Aorta (tissue), 5 donors: ENCODE measurements around the gene AMPH. TPM values are rescaled to one million over a fixed set of nuclear protein-coding genes. Genes with fewer than 3 reads are reported as not detected.
"Not testable (repeated sequence)": the region's sequence is repeated elsewhere in the genome, so short reads cannot be mapped to it uniquely, and the experiment has no call there.

ENCODE experiments used
- ATAC-seq: fragments of 200-7000 bp; cut with Tn5 transposase; one replicate; pipeline ENCODE4 v1.9.1; 2022; ENCODE audit warnings: moderate library complexity; ENCODE audit not compliant: low FRiP score
- DNase-seq, 2 donors: peaks; one replicate each; pipeline ENCODE4 v3.0.0-alpha.2; 2020
- H3K27ac ChIP-seq, 2 donors: one replicate each; pipeline ENCODE4 v1.5.1; 2013; ENCODE audit warnings: low read length in 2 of 2, mild to moderate bottlenecking in 2 of 2, moderate library complexity in 2 of 2, control low read depth in 1 of 2, inconsistent platforms in 1 of 2, low read depth in 1 of 2
- H3K27me3 ChIP-seq, 2 donors: one replicate each; pipeline ENCODE4 v1.6.1; 2013; ENCODE audit warnings: control low read depth in 1 of 2, low read length in 1 of 2, mild to moderate bottlenecking in 1 of 2, moderate library complexity in 1 of 2; ENCODE audit not compliant: insufficient read depth in 2 of 2, control insufficient read depth in 1 of 2
- H3K36me3 ChIP-seq, 2 donors: one replicate each; pipeline ENCODE4 v1.6.1; 2013; ENCODE audit warnings: control low read depth in 1 of 2, low read length in 1 of 2, mild to moderate bottlenecking in 1 of 2; ENCODE audit not compliant: insufficient read depth in 2 of 2, control insufficient read depth in 1 of 2
- H3K4me1 ChIP-seq, 2 donors: one replicate each; pipeline ENCODE4 v1.6.1; 2013; ENCODE audit warnings: low read length in 2 of 2, control low read depth in 1 of 2, mild to moderate bottlenecking in 1 of 2, moderate library complexity in 1 of 2; ENCODE audit not compliant: insufficient read depth in 2 of 2, control insufficient read depth in 1 of 2
- H3K4me3 ChIP-seq, 2 donors: one replicate each; pipeline ENCODE4 v1.5.1; 2013; ENCODE audit warnings: low read length in 2 of 2, control low read depth in 1 of 2, mild to moderate bottlenecking in 1 of 2
- H3K9me3 ChIP-seq: one replicate; pipeline ENCODE4 v1.6.1; 2013; ENCODE audit warnings: mild to moderate bottlenecking, low read length; ENCODE audit not compliant: control insufficient read depth
- WGBS, 2 donors: extraction: QIAGEN DNeasy Blood & Tissue Kit; methylation state at CpG; one replicate each; pipeline ENCODE4 v1.1.7; 2013; 5-methylcytosine and 5-hydroxymethylcytosine counted together
- intact Hi-C, 2 donors: fragments of 100-400 bp; cut with DNase I; formaldehyde crosslinking; loops; one replicate each; pipeline versions ENCODE4 v1.14.2 to v1.15.0; 2022
- polyA plus RNA-seq, 2 donors: library from polyadenylated mRNA; stranded (reverse); fragments of 200-250 nt; gene quantifications; one replicate each; pipeline ENCODE4 v1.2.3, GENCODE V29; 2013
- total RNA-seq, 2 donors: library from RNA; stranded (reverse); fragmentation: NEBNext Ultra II Directional; extraction: Animal tissue kit (Norgen Biotek cat#: 25700); gene quantifications; one replicate each; pipeline ENCODE4 v1.2.1, GENCODE V29; 2021
- donor health status: healthy with polysubstance abuse.
- donor health status: Bipolar disorder and iron deficiency.
- donor health status: DM: no; HTN: no; CAD: no.
- donor health status: DM: no; HTN: no; CAD: no.
- donor health status: DM: yes; HTN: yes; CAD: no.

Gene AMPH
- total and polyA plus RNA-seq, 4 donors: 1.3 to 8.8 (median 4.4) TPM

DNA sequence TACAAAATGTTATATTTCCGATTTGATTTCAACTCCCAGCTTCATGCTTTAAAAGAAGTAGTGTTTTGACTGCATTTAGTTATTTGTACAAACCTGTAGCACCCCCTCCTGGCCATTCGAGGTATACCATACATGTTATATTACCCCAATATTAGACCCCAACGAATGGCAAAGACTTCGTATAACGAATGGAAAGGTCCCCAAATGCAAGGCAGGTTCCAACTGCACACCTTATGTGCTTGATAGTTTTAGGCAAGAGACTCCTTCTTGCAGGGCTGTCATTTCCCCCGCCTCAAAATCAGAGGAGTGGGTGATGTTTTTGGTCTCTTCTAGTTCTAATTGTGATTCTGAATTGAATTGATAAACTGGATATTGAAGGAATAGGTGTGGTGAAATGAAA, 256.7 kb downstream of the AMPH start:
- Histone ChIP-seq H3K36me3 (no peaks in the 10 kb centered on the region), H3K27ac (no peak overlapping the region), H3K9me3 (peaks cover 1% of the 10 kb centered on the region), H3K27me3 (no peaks in the 10 kb centered on the region), H3K4me1 (no peaks in the 10 kb centered on the region), H3K4me3 (no peak overlapping the region)
- DNase-seq (no peak), ATAC-seq (no peak)
- intact Hi-C loops: no loop called here
- 34 to 41% methylated on average over 6 of the region's 6 CpGs for WGBS, 2 donors

DNA sequence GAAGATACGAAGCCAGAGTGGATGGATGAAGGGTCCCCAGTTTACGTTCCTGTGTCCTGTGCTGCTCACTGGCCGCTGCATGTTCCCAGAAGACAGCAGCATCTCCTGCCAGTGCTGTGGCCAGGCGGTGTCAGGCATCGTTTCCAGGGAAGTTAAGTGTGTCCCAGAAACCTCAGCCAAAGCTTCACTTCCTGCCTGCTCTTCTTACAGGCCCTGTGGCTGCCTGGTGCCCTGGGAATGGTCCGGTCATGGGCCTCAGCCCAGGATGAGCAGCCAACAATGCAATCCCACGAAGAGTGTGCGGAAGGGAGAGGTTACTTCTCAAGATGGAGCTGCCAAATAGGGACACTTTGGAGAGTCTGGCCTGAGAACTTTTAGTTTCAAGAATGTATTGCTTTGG, 258.0 kb downstream of the AMPH start:
- H3K4me3 ChIP-seq: no peak overlapping the region
- no peaks in the 10 kb centered on the region for H3K36me3 ChIP-seq
- H3K27me3 ChIP-seq: no peaks in the 10 kb centered on the region
- intact Hi-C loops: no loop called here
- H3K27ac ChIP-seq: no peak overlapping the region
- WGBS, 2 donors: 84 to 86% methylated on average over 8 of the region's 8 CpGs
- peaks cover 1% of the 10 kb centered on the region for H3K9me3 ChIP-seq
- H3K4me1 ChIP-seq: no peaks in the 10 kb centered on the region
- no peak for DNase-seq
- ATAC-seq: peak; percentile 35

DNA sequence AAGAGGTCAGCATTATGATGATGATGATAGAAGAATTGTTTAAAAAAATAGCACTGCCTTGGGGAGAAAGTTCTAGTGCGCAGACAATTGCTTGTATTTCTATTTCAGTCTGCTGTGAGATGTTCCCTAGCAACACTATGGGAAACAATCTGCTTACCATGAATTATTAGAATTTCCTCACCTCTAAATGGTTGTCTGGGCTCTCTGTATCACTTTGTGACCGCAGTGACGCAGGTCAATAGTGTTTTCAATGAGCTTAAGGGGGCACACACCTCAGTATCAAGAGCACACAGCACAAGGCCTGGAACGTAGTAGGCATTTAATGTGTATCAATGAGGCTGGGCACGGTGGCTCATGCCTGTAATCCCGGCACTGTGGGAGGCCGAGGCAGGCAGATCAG, 258.9 kb downstream of the AMPH start:
- 93 to 95% methylated on average over 7 of the region's 7 CpGs for WGBS, 2 donors
- no peaks in the 10 kb centered on the region for H3K27me3 ChIP-seq
- no peak overlapping the region for H3K27ac ChIP-seq
- H3K4me1 ChIP-seq: no peaks in the 10 kb centered on the region
- peaks cover 1% of the 10 kb centered on the region for H3K9me3 ChIP-seq
- no peak for ATAC-seq
- no peak for DNase-seq
- H3K36me3 ChIP-seq: no peaks in the 10 kb centered on the region
- H3K4me3 ChIP-seq: no peak overlapping the region
- intact Hi-C loops: no loop called here

DNA sequence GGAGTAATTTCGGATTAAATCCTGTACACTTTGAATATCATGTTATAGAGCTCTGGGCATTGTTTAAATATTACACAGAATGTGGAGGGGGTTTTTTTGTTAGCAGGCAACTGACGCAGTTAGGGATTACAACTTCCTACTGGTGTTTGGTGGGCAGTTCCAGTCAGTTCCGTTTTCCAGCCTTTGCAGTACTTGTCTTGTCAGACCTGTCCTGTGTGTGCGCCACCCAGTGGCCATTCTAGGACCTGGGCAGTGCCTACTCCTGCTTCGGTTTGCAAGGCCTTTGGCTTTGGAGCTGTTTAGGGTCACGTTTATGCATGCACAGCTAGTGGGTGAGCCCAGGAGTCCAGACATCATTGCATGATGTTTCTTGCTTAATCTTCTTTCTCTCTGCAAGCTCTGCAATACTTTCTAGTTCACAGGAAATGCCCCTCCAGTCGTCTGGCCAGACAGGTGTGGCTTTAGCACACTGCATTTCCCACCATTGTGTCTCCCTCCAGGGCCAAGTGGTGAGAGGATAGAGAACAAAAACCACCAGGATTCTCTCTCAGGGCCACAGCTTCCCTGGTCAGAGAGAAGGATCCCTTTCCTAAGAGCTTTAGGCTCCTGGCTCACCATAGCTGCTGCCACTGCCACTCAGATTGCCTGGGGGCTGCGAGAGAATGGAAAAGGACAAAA, 261.2 kb downstream of the AMPH start:
- ATAC-seq (peak; percentile 88), DNase-seq (peak; percentile 94 to 95)
- no peaks in the 10 kb centered on the region for H3K36me3 ChIP-seq
- H3K27me3 ChIP-seq: no peaks in the 10 kb centered on the region
- no peaks in the 10 kb centered on the region for H3K4me1 ChIP-seq
- H3K9me3 ChIP-seq: no peaks in the 10 kb centered on the region
- intact Hi-C loops: no loop called here
- H3K27ac ChIP-seq: no peak overlapping the region
- WGBS, 2 donors: 35% methylated on average over 8 of the region's 8 CpGs
- H3K4me3 ChIP-seq: no peak overlapping the region

DNA sequence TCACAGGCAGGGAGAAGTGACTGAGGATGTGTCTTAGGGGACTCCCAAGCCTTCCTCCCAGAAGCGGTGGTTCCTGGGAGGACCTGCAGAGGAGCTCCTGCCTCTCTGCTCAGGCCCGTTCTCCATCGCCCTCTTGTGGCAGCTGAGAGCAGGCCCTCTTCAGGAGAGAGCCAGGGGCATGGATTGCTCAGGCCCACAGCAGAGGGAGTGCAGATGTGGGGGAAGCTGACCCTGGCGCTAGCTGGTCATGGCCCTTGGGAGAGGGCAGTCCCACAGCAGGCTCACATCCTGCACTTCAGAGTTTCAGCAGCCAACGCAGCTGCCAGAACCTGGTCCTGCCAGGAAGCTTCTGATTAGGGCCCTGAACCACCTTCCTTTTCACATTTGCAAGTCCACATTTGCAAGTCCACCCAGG, 263.0 kb downstream of the AMPH start:
- no peaks in the 10 kb centered on the region for H3K9me3 ChIP-seq
- H3K4me1 ChIP-seq: no peaks in the 10 kb centered on the region
- H3K4me3 ChIP-seq: no peak overlapping the region
- no peaks in the 10 kb centered on the region for H3K27me3 ChIP-seq
- H3K27ac ChIP-seq: no peak overlapping the region
- peak; percentile 56 for ATAC-seq
- DNase-seq: peak; percentile 86 to 88
- WGBS, 2 donors: 56 to 58% methylated on average over 5 of the region's 5 CpGs
- H3K36me3 ChIP-seq: no peaks in the 10 kb centered on the region
- intact Hi-C loops: no loop called here

DNA sequence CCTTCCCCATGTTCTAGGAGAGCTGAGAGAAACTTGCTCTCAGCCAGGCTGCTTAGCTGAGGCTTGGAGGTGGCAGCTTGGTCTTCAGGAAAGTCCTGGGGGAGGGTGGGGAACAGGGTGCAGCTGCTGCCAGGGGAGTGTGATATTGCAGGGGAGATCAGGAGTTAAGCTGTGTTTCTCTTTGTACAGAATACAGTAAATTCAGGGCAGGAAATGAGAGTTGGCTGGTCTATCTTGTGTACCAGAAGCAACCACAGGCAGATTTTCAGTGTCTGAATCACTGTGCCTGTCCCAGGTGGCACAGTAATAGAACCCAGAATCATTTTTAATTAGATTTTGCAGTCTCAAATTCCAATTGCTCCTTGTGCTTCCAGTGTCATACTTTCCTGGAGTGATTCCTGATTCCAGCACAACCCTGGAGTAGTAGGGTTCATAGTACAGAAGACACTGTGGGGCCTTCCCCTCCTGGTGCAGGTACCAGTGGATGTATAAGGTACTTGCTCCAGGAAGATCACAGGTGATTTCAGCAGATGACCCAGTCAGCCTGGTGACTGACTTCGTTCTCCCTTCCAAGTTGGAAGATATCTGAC, 263.8 kb downstream of the AMPH start:
- no peak overlapping the region for H3K27ac ChIP-seq
- no peak overlapping the region for H3K4me3 ChIP-seq
- WGBS, 2 donors: 97% methylated on average over 1 of the region's 1 CpG
- DNase-seq: no peak
- ATAC-seq: no peak
- H3K27me3 ChIP-seq: no peaks in the 10 kb centered on the region
- no peaks in the 10 kb centered on the region for H3K9me3 ChIP-seq
- H3K36me3 ChIP-seq: no peaks in the 10 kb centered on the region
- H3K4me1 ChIP-seq: no peaks in the 10 kb centered on the region
- intact Hi-C loops: no loop called here

DNA sequence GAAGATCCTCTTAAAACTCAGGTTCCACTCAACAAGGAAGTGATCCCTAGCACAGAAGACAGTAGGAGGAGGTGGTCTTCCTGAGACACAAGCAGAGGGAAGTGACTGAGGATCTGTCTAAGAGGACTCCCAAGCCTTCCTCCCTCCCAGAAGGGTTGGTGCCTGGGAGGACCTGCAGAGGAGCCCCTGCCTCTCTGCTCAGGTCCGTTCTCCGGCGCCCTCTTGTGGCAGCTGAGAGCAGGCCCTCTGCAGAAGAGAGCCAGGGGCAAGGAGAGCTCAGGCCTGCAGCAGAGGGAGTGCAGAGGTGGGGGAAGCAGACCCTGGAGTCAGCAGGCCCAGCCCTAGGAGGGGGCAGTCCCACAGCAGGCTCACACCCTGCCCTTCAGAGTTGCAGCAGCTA, 267.8 kb downstream of the AMPH start:
- ATAC-seq, H3K4me3 ChIP-seq, H3K27ac ChIP-seq, H3K27me3 ChIP-seq, H3K4me1 ChIP-seq, H3K36me3 ChIP-seq, intact Hi-C loops, H3K9me3 ChIP-seq: not testable (repeated sequence)
- 18 to 32% methylated on average over 3 of the region's 3 CpGs for WGBS, 2 donors
- DNase-seq: peak in 1 of 2 donors; percentile 66

DNA sequence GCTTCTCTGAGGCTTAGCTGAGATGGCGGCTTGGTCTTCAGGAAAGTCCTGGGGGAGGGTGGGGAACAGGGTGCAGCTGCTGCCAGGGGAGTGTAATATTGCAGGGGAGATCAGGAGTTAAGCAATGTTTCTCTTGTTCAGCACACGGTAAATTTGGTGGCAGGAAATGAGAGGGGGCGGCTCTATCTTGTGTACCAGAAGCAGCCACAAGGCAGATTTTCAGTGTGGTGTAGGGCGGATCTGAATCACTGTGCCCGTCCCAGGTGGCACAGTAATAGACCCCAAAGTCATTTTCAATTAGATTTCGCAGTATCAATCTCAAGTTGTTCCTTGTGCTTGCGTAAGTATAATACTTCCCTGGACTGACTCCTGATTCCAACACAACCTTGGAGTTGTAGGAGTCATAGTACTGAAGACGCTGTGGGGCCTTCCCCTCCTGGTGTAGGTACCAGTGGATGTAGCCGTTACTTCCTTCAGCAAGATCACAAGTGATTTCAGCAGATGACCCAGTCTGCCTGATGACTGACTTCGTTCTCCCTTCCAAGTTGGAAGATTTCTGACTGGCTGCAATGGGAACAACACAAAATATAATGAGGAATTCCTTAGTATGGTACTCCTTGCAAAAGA, 268.4 kb downstream of the AMPH start:
- H3K4me1 ChIP-seq, intact Hi-C loops, H3K36me3 ChIP-seq, H3K27ac ChIP-seq, H3K4me3 ChIP-seq, H3K9me3 ChIP-seq, H3K27me3 ChIP-seq, ATAC-seq, DNase-seq: not testable (repeated sequence)
- 85 to 86% methylated on average over 10 of the region's 10 CpGs for WGBS, 2 donors

DNA sequence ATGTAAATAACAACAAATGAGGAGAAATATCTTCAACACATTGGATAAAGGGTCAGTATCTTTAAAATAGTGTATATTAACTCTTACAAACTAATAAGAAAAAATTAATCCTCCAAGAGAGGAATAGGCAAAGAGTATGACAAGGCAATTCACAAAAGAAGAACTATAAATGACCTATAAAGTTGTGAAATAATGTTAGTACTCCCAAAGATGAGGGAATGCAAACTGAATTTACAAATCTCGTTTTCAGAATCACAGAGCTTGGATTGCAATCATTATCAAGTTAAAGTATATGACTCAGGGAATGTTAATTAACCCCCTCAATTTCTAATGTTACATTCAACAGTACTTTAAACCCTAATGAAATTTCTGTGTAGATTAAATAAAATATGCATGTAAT, 270.4 kb downstream of the AMPH start:
- Histone ChIP-seq H3K27me3 (no peaks in the 10 kb centered on the region), H3K4me1 (no peaks in the 10 kb centered on the region), H3K36me3 (no peaks in the 10 kb centered on the region), H3K4me3 (no peak overlapping the region), H3K9me3 (no peaks in the 10 kb centered on the region), H3K27ac (no peak overlapping the region)
- 59 to 60% methylated on average over 1 of the region's 1 CpG for WGBS, 2 donors
- intact Hi-C loops: no loop called here
- DNase-seq (no peak), ATAC-seq (no peak)
